SHP77 treated with DMSO at 0.1 percent for 48 hours (cell line): Measurements from ENCODE around the gene SRA1.

Source experiments
- DNase-seq: peaks from one replicate; lab custom pipeline; 2025; lab: John Stamatoyannopoulos, UW

Gene SRA1

GRCh38 chr5:140550147-140551079, 6.9 kb downstream of the SRA1 start:
- DNase-seq, result no peak

- DNase-seq, result no peak
These were observed 7.8 kb downstream of the SRA1 start for GRCh38 chr5:140549237-140550144.

- no peak for DNase-seq
These were observed 8.5 kb downstream of the SRA1 start for GRCh38 chr5:140548791-140549190.

GRCh38 chr5:140548300-140548688, 9.0 kb downstream of the SRA1 start:
- DNase-seq, result no peak

GRCh38 chr5:140547508-140548299, 9.6 kb downstream of the SRA1 start, which contains the start of gene EIF4EBP3:
EIF4EBP3 (plus strand) TSS chr5:140547662; CDS start chr5:140547738, 76 bp downstream.
- DNase-seq, result peak; percentile 85

- DNase-seq, result no peak
These were observed 10.3 kb downstream of the SRA1 start for GRCh38 chr5:140546851-140547507.

GRCh38 chr5:140545606-140546005, 11.7 kb downstream of the SRA1 start:
- DNase-seq, result no peak

- DNase-seq, result no peak
These were observed 12.3 kb downstream of the SRA1 start for GRCh38 chr5:140544986-140545385.

GRCh38 chr5:140542972-140543371, 14.3 kb downstream of the SRA1 start:
- no peak for DNase-seq

- DNase-seq, result no peak
These were observed 17.0 kb downstream of the SRA1 start for GRCh38 chr5:140540227-140540626.

- DNase-seq, result no peak
These were observed 33.3 kb downstream of the SRA1 start for GRCh38 chr5:140524003-140524402.

- no peak for DNase-seq
These were observed 44.1 kb downstream of the SRA1 start for GRCh38 chr5:140513124-140513523.

GRCh38 chr5:140509898-140510297, 47.4 kb downstream of the SRA1 start:
- DNase-seq, result no peak

GRCh38 chr5:140502834-140503233, 54.4 kb downstream of the SRA1 start:
- DNase-seq, result no peak
